GM19395 (cell line): ENCODE data around the gene CXXC5.

Experiments used
- ATAC-seq: cut with Tn5 transposase; IDR thresholded peaks from one replicate; pipeline ENCODE4 v1.9.1; 2021; ENCODE audit warnings: mild to moderate bottlenecking, moderate library complexity; ENCODE audit not compliant: unreplicated experiment

The CXXC5 gene

GRCh38 chr5:139638090-139638735, 9.9 kb upstream of the CXXC5 start:
- peak; percentile 16 for ATAC-seq

DNA sequence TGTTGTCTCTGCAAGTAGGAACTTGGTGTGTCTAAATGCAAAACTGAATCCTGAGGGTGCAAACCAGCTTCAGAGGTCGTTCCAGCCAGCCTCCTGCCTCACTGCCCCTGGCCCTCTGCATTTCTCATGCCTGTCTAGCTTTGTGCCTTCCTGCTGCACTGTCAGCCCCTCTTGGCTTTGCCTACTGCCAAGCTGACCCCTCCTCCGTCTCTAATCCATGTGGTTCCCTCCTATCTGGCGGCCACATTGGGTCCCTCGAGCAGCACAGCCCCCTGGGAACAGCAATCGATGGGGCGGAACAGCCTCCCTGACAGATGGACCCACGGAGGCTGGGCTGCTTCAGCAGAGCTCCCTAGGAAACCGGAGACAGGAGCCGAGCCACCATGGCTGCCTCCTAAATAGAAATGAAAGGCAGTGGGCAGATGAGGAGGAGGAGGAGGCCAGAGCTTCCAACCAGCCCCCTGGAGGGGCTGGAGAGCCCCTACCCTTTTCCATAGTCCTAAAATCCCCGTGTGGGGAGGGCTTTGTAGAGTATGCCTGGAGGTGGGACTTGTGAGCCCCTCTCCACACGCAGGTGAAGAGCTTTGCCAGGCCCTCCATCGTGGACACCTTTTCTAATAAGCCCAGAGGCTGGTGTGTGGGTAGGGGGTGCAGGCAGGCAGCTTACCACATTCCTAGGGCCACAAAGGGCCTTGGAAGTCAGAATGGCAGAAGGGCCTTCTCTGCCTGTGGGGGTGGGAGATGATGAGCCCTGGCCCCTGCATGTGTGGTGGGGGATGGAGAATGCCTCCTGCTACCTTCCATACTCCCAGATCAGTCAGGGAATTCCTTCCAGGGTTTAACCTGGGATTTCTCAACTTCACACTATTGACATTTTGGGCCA, 9.2 kb upstream of the CXXC5 start:
- ATAC-seq: no peak

DNA sequence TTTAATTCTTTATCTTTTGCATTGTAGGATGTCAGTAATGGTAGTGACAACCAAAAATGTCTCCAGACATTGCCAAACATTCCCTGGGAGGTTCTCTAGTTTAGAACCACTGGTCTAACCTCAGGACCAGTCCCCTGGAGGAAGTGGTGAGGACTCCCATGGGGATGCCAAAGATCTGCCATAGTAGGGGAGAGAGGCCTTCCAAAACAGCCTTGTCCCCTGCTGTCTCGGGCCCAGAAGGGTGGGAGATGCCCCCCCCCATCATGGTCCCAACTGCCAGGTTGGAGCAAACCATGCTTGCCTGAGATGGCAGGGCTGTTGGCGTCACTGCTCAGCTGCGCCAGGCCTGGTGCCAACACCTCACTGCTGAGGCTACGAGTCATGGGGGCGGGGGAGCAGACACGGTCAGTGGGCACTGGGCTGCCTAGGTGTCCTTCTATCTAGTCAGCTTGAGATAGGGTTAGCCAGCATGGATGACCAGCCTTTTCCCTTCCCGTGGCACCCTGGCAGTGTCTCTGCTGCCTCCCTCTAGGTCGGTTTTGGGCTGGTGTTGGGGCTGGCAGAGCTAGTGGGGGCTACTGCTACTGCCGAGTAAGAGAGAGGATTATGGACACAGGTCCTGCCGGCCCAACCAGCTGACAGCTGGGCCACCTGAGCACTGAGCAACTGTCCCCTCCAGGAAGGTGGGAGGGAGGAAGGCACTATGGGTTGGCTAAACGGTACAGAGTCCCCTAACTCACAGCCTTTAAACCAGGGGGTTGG, 8.3 kb upstream of the CXXC5 start:
- no peak for ATAC-seq

DNA sequence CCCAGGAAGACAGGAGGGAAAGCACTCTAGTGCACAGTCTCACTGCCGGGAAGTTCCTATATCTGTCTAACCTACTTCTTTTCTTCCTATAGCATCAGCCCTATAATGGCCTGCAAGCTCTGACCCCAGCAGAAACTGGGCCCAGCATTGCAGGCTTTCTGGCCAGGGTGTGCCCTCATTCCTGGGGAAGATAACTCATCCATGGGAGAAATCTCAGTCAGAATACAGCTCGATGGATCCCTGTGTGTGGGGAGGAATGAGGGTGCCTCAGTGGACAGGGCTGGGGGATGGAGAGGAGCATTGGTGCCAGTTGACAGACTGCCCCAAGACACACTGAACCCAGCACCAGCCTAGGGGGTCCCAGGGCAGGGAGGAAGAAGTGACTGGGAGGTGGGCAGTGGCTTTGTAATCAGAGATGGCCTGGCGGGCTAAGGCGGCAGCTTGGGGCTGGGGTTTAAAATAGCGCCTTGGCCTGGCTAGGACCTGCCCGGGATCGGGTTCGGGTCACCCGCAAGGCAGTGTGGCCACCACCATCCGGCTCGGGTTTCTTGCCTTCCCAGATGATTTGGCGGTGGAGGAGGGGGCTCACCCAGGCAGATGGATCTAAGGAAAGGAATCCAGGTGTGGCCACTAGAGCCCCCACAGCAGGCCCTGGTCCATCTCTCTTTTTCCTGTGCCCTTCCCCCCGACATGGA, 7.6 kb upstream of the CXXC5 start:
- no peak for ATAC-seq

DNA sequence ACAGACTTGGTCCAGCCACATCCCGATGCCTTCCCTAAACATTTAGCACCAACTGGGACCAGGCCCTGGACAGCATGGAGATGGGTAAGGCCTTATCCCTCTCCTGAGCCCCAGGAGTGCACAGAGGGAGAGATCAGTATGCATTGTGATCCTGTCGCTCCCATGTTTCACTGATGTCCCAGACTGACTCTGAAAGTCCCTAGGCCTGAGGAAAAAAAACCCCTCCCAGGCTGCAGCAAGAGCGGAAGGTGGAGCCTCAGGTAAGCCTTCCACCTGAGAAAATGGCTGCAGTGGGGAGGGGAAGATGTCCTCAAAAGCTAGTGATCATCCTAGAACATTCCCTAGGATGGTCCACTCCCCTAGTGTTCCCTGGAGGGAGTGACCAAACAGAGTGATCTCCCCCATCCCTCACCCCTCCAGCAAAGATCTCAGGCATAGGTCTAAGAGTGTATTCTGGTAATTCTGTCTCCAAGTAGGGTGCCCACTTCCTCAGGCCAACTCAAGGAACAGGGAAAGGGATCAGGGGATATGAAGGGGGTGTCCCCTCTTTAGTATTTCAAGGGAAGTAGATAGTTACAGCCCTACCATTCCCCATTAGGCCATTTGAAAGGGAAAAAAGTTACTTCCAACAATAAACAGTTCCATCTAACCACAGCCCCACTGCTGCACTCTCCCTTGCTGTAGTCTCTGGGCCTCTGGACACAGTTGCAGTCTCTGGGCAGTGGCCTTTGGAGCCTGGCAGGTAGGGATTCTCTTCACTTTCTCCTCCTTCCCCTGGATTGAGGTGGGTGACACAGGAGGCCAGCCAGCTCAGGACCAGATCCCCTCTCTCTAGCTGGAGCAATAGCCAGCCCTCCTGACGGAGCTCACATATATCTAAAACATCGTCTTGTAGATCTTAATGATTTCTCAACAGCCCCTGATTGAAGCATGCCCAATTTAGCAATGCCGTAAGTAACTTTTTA, 6.8 kb upstream of the CXXC5 start:
- ATAC-seq: no peak

DNA sequence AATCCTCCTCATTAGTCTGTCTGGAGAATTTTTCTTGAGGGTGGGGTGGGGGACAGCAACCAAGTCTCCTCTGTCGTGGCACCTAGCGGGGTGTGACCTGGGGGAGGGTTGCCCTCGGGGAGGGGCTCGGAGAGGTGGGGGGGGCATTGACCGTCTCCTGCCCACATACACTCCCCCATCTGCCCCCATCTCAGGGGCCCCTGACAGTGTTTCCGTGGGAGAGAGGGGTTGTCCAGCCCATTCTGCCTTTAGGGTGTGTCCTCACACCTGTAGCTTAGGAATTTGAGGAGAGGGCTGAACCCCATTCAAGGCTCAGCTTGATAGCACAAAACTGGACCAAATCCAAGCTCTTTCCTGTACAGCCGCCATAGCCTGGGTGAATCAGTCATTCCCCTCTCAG, 5.9 kb upstream of the CXXC5 start:
- no peak for ATAC-seq

DNA sequence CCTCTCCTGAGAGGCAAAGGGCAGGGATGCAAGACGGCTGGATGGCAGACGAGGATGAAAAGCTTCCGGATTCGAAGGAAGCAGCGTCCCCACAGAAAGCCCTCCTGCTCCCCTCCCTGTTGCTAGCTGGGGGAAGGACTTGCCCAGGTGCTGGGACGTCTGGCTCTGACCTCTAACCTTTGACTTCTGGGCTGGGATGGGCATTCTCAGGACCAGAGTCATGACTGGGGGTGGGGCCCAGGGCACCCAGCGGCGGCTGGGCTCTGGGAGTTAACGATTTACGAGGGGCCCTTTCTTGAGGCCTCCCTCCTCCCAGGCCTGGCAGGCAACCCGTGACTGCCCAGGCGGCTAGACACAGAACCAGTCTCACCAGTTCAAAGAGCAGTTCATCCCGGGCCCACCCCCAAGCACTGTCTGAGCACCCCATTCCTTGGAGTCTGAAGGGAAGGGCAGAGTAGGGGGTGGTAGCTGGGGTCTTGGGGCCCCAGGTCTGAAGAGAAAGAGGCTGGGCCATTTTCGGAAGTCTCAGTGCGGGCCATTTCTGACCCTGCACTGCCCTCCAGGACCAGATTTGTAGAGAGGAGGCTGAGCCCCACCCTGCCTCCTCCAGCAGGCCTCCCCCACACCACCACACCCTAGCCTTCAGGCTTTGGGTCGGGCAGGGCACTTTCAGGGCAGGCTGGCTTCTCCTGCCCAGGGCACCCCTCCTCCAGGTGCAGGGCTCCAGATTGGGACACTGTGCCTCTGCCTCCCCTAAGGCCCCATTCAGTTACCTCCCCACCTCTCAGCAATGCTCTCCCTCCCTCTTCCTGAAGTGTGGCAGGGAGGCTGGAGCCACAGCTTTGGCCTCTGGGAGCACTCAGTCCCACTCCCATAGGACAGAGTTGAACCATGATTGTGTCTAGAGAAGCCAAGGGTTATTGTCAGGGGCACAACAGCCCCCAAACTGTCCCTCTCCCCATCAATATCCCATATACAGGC, 5.0 kb upstream of the CXXC5 start:
- ATAC-seq: no peak

DNA sequence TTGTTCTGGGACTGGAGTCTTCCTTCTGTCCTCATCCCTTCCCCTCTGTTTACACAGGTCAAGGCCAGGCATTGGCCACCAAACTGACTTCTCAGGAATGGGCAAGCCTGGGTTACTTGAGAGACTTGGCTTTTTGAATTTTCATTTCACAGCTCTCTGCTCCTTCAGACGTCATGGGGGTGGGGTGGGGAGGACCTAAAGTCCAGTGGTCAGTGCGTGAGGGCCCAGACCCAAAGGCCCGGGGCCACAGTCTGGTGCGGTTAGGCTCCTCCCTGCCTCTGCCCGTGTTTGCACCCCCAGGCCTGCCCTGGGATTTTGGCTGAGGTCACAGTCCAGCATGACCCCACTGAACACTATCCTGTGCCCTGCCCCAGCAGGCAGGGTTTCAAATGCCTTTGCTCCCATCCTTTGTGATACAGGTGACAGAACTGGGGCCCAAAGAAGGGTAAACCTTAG, 4.1 kb upstream of the CXXC5 start:
- ATAC-seq: no peak

- ATAC-seq: no peak
Measured at GRCh38 chr5:139644646-139645429, 3.3 kb upstream of the CXXC5 start.

- ATAC-seq: no peak
Measured at GRCh38 chr5:139645430-139645871, 2.7 kb upstream of the CXXC5 start.

DNA sequence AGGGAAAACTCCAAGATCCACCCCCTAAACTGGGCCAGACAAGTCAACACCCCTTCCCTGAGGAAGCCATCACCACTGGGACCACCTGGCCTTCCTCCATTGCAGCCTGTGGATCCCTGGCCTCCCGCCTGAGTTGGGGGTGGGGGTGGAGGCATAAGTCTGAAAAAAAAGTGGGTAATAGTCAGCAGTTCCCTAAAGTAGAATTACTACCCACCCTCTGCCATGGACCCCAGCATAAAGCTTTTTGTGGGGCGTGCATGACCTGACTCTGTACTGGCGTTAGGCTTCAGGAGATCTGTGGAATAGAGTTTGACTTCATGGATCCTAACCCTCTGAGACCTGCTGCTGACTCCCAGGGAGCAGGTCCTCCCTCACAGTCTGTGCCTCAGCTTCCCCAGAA, 2.0 kb upstream of the CXXC5 start:
- no peak for ATAC-seq

- ATAC-seq: no peak
Measured at GRCh38 chr5:139646912-139647505, 1.1 kb upstream of the CXXC5 start.

DNA sequence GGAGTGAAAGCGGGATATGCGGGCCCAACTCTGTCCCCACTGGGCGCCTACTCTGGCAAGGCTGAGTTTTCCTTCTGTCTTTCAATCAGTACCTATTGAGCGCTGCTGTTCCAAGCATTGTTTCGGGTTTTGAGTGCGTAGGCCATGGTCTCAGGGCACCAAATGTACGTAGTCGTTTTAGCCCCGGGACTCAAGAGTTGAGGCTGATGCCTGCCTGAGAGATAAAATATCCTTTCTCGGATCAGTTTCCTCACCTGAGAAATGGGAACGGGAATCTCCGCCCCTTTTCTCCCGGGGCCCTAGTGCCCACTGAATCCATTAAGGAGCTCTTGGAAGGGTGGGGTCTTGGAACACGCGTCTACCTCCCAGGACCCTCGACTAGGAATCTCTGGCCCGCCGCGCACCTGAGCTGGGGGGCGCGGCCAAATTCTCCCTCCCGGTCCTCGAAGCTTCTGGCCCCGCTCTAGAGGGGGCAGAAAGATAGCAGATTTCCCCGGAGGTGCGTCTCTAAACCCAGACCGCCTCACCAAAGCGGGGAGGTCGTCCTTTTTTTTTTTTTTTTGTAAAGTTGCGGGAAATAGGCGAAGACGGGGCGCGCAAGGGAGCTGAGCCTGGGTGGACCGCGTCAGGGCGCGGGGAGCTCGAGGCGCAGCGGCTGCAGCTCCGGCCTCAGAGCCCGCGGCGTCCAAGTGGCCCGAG, 494 bp upstream of the CXXC5 start:
- ATAC-seq: no peak

- ATAC-seq: no peak
Measured at GRCh38 chr5:139649082-139649991, 1.2 kb downstream of the CXXC5 start.

GRCh38 chr5:139650031-139650688, 2.0 kb downstream of the CXXC5 start:
- ATAC-seq: no peak
